CD14-positive monocyte (primary cell): ENCODE results near the gene PALS1. TPM values are rescaled to one million over a fixed set of nuclear protein-coding genes. Genes with fewer than 3 reads are reported as not detected.

Source experiments
- DNase-seq, 3 donors: peaks; one replicate each; pipeline ENCODE4 v3.0.0-alpha.2; 2011 to 2022
- H2AFZ ChIP-seq: 2 replicates; pipeline ENCODE4 v1.6.0; 2012; ENCODE audit warnings: mild to moderate bottlenecking, low read depth, low read length, inconsistent platforms; ENCODE audit not compliant: insufficient read depth, poor library complexity, severe bottlenecking
- H3K27ac ChIP-seq, 2 donors: 1 replicate in 1 of 2; 2 replicates in 1 of 2; pipeline ENCODE4 v1.5.1; 2012 to 2013; ENCODE audit warnings: low read length in 2 of 2, control low read depth in 1 of 2, inconsistent platforms in 1 of 2, low read depth in 1 of 2, mild to moderate bottlenecking in 1 of 2
- H3K27me3 ChIP-seq, 2 donors: one replicate each; pipeline versions ENCODE4 v1.6.0 to v1.6.1; 2011 to 2013; ENCODE audit warnings: low read length in 2 of 2; ENCODE audit not compliant: control insufficient read depth in 2 of 2, insufficient read depth in 2 of 2
- H3K36me3 ChIP-seq, 2 donors: replicated peaks in 1 of 2; 1 replicate in 1 of 2; 2 replicates in 1 of 2; pipeline versions ENCODE4 v1.5.1 to v1.6.1; 2012 to 2013; ENCODE audit warnings: low read length in 2 of 2, control low read depth in 1 of 2, inconsistent platforms in 1 of 2, mild to moderate bottlenecking in 1 of 2; ENCODE audit not compliant: insufficient read depth in 2 of 2, control insufficient read depth in 1 of 2
- H3K4me1 ChIP-seq, 2 donors: 1 replicate in 1 of 2; 2 replicates in 1 of 2; pipeline versions ENCODE4 v1.5.1 to v1.6.1; 2012 to 2013; ENCODE audit warnings: low read length in 2 of 2, control low read depth in 1 of 2, inconsistent platforms in 1 of 2, mild to moderate bottlenecking in 1 of 2, moderate library complexity in 1 of 2; ENCODE audit not compliant: insufficient read depth in 2 of 2, control insufficient read depth in 1 of 2
- H3K4me2 ChIP-seq: replicated peaks from 2 replicates; pipeline ENCODE3; 2012; ENCODE audit warnings: low read length, moderate library complexity, mild to moderate bottlenecking; ENCODE audit not compliant: poor library complexity, severe bottlenecking; ENCODE audit errors: extremely low read depth
- H3K4me3 ChIP-seq, 3 experiments: fragments of 200-600 bp in 1 of 3; sonication (generic) in 1 of 3; replicated peaks in 1 of 3; 1 replicate in 2 of 3; 2 replicates in 1 of 3; pipeline ENCODE4 v1.5.1; 2011 to 2013; ENCODE audit warnings: low read length in 3 of 3, mild to moderate bottlenecking in 3 of 3, control low read depth in 2 of 3, low read depth in 2 of 3, inconsistent platforms in 1 of 3, moderate library complexity in 1 of 3
- H3K79me2 ChIP-seq: 2 replicates; pipeline ENCODE4 v1.6.0; 2012; ENCODE audit warnings: mild to moderate bottlenecking, control low read depth, inconsistent platforms, low read length, moderate library complexity; ENCODE audit not compliant: insufficient read depth
- H3K9ac ChIP-seq: 2 replicates; pipeline ENCODE4 v1.6.0; 2017; ENCODE audit warnings: low read length, mild to moderate bottlenecking; ENCODE audit not compliant: insufficient read depth, poor library complexity, severe bottlenecking
- H3K9me3 ChIP-seq, 2 donors: replicated peaks in 1 of 2; 1 replicate in 1 of 2; 2 replicates in 1 of 2; pipeline versions ENCODE4 v1.5.1 to v1.6.1; 2012 to 2013; ENCODE audit warnings: low read length in 2 of 2, control low read depth in 1 of 2; ENCODE audit not compliant: control insufficient read depth in 1 of 2, insufficient read depth in 1 of 2
- H4K20me1 ChIP-seq: 2 replicates; pipeline ENCODE4 v1.6.0; 2012; ENCODE audit warnings: mild to moderate bottlenecking, low read length, control low read depth, moderate library complexity; ENCODE audit not compliant: insufficient read depth
- H3K27ac Mint-ChIP-seq, 7 donors: one replicate each; pipeline ENCODE4 v1.8.0; 2020; ENCODE audit warnings: mild to moderate bottlenecking in 7 of 7, mixed read lengths in 7 of 7, moderate library complexity in 6 of 7, inconsistent platforms in 2 of 7
- H3K27me3 Mint-ChIP-seq, 3 donors: one replicate each; pipeline ENCODE4 v1.8.0; 2021 to 2022; ENCODE audit warnings: low read depth in 3 of 3, mild to moderate bottlenecking in 3 of 3, mixed read lengths in 3 of 3, moderate library complexity in 3 of 3, inconsistent platforms in 1 of 3
- H3K36me3 Mint-ChIP-seq, 2 donors: one replicate each; pipeline ENCODE4 v1.8.0; 2020; ENCODE audit warnings: mixed read lengths in 2 of 2, inconsistent platforms in 1 of 2, mild to moderate bottlenecking in 1 of 2
- H3K4me1 Mint-ChIP-seq: one replicate; pipeline ENCODE4 v1.8.0; 2020; ENCODE audit warnings: mild to moderate bottlenecking, mixed read lengths
- H3K4me3 Mint-ChIP-seq, 2 donors: one replicate each; pipeline ENCODE4 v1.8.0; 2020; ENCODE audit warnings: mild to moderate bottlenecking in 2 of 2, mixed read lengths in 2 of 2, moderate library complexity in 1 of 2
- H3K9me3 Mint-ChIP-seq, 7 donors: one replicate each; pipeline ENCODE4 v1.8.0; 2020 to 2022; ENCODE audit warnings: mixed read lengths in 7 of 7, mild to moderate bottlenecking in 6 of 7, moderate library complexity in 6 of 7, inconsistent platforms in 2 of 7
- WGBS: methylation state at CpG from one replicate; pipeline ENCODE4 v1.1.5; 2013; ENCODE audit warnings: missing lambda C conversion rate; ENCODE audit not compliant: insufficient coverage; 5-methylcytosine and 5-hydroxymethylcytosine counted together
- intact Hi-C, 2 donors: fragments of 100-400 bp; cut with micrococcal nuclease; formaldehyde crosslinking; loops; one replicate each; pipeline versions ENCODE4 v1.15.0 to v1.15.1; 2023
- polyA plus RNA-seq, 3 donors: library from polyadenylated mRNA; depleted of rRNA in 1 of 3; unstranded in 2 of 3; stranded (reverse) in 1 of 3; fragments of 300-500 nt in 2 of 3; fragments of >200 nt in 1 of 3; fragmentation: Illumina TruSeq in 2 of 3; gene quantifications; 1 replicate in 2 of 3; 2 replicates in 1 of 3; pipeline ENCODE4 v1.2.3, GENCODE V29; 2012 to 2021
- TF ChIP-seq, protein P1 (sequence below): fragments of 200-600 bp; IDR thresholded peaks from one replicate; pipeline ENCODE4 v1.8.0; 2022; ENCODE audit warnings: antibody characterized with exemption, mild to moderate bottlenecking

PALS1 gene
- polyA plus RNA-seq, 3 donors, result 0.95 to 2.0 (median 2.0) TPM

DNA sequence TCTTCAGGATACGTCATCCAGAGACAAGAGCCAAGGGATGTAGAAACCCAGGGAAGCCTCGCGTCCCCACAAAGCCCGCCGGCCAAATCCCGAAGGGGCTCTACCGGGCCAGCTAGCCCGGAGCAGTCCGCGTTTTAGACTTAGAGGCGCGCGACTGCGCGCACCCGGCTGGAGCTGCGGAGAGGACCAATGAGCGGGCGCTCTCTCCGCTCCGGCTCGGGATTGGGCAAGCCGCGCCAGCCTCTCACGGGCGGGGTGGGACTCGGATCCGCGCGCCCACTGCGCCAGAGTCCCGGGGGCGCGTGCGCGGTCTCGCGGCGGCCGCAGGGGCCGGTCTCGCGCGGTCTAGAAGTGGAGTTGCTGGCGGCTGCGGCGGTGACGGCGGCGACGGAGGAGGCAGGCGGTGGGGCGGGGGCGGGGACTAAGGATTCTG, 241 bp upstream of the PALS1 start:
- TF ChIP-seq, protein P1, sequence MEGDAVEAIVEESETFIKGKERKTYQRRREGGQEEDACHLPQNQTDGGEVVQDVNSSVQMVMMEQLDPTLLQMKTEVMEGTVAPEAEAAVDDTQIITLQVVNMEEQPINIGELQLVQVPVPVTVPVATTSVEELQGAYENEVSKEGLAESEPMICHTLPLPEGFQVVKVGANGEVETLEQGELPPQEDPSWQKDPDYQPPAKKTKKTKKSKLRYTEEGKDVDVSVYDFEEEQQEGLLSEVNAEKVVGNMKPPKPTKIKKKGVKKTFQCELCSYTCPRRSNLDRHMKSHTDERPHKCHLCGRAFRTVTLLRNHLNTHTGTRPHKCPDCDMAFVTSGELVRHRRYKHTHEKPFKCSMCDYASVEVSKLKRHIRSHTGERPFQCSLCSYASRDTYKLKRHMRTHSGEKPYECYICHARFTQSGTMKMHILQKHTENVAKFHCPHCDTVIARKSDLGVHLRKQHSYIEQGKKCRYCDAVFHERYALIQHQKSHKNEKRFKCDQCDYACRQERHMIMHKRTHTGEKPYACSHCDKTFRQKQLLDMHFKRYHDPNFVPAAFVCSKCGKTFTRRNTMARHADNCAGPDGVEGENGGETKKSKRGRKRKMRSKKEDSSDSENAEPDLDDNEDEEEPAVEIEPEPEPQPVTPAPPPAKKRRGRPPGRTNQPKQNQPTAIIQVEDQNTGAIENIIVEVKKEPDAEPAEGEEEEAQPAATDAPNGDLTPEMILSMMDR, result no peak
- Mint-ChIP-seq H3K27ac (peak overlapping the region; percentile 82 to 94 (median 89)), H3K27me3 (peaks cover 5 to 21% (median 14%) of the 10 kb centered on the region in 3 donors), H3K4me1 (peaks cover 23% of the 10 kb centered on the region), H3K36me3 (no peaks in the 10 kb centered on the region), H3K9me3 (no peaks in the 10 kb centered on the region), H3K4me3 (peak overlapping the region; percentile 90 to 91)
- WGBS, result under 1% methylated on average over 54 of the region's 54 CpGs
- Histone ChIP-seq H3K36me3 (no peaks in the 10 kb centered on the region), H2AFZ (peak overlapping the region; percentile 85), H3K79me2 (no peaks in the 10 kb centered on the region), H3K4me2 (peak overlapping the region; percentile 91), H3K9me3 (no peaks in the 10 kb centered on the region), H4K20me1 (no peaks in the 10 kb centered on the region), H3K4me3 (peak overlapping the region; percentile 81 to 92 (median 82)), H3K4me1 (peaks cover 13 to 26% of the 10 kb centered on the region in 2 donors), H3K27ac (peak overlapping the region; percentile 77 to 78), H3K27me3 (peaks cover 0 to 8% of the 10 kb centered on the region in 2 donors), H3K9ac (peak overlapping the region; percentile 84)
- intact Hi-C loops, result loop anchor here in 1 of 2 donors (5.0 kb wide), 1 partner anchor 116 kb away; the partner anchor contains the start of gene ATP6V1D
- peak; percentile 90 to 91 (median 91) for DNase-seq

DNA sequence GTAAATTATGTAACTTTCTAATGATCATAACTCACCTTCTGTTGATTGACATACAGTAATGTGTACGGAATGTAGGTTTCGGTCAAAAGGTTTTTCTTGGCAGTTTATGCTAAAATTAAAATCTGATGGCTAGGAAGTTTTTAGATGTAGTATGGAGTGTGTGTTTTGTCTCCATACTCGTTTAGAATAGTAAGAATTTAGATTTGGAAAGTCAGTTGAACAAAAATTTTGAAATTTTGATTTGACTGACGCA, 859 bp downstream of the PALS1 start:
- 0% methylated on average over 1 of the region's 4 CpGs for WGBS

More for the DNA sequence above, 859 bp downstream of the PALS1 start:
- peaks cover 6% of the 10 kb centered on the region for H3K79me2 ChIP-seq
- DNase-seq, result no peak
- no peaks in the 10 kb centered on the region for H3K36me3 Mint-ChIP-seq
- TF ChIP-seq, protein P1, result no peak
- H3K27me3 ChIP-seq, result peaks cover 0 to 8% of the 10 kb centered on the region in 2 donors
- peaks cover 13 to 26% of the 10 kb centered on the region in 2 donors for H3K4me1 ChIP-seq
- no peaks in the 10 kb centered on the region for H3K9me3 ChIP-seq
- peaks cover 5 to 21% (median 14%) of the 10 kb centered on the region in 3 donors for H3K27me3 Mint-ChIP-seq
- H3K4me2 ChIP-seq, result peak overlapping the region; percentile 91
- H3K27ac ChIP-seq, result peak overlapping the region in 1 of 2 donors; percentile 77
- H3K4me3 Mint-ChIP-seq, result peak overlapping the region; percentile 90 to 91
- peak overlapping the region; percentile 81 to 92 (median 82) for H3K4me3 ChIP-seq
- intact Hi-C loops, result loop anchor here in 1 of 2 donors (5.0 kb wide), 1 partner anchor 115 kb away; the partner anchor contains the start of gene ATP6V1D
- H4K20me1 ChIP-seq, result no peaks in the 10 kb centered on the region
- peak overlapping the region; percentile 85 for H2AFZ ChIP-seq
- H3K9me3 Mint-ChIP-seq, result no peaks in the 10 kb centered on the region
- H3K4me1 Mint-ChIP-seq, result peaks cover 23% of the 10 kb centered on the region
- no peaks in the 10 kb centered on the region for H3K36me3 ChIP-seq
- H3K9ac ChIP-seq, result peak overlapping the region; percentile 84
- peak overlapping the region in 3 of 7 donors; percentile 14 to 82 (median 38) for H3K27ac Mint-ChIP-seq
